Measurements from ENCODE around the gene UACA.

UACA gene

DNA sequence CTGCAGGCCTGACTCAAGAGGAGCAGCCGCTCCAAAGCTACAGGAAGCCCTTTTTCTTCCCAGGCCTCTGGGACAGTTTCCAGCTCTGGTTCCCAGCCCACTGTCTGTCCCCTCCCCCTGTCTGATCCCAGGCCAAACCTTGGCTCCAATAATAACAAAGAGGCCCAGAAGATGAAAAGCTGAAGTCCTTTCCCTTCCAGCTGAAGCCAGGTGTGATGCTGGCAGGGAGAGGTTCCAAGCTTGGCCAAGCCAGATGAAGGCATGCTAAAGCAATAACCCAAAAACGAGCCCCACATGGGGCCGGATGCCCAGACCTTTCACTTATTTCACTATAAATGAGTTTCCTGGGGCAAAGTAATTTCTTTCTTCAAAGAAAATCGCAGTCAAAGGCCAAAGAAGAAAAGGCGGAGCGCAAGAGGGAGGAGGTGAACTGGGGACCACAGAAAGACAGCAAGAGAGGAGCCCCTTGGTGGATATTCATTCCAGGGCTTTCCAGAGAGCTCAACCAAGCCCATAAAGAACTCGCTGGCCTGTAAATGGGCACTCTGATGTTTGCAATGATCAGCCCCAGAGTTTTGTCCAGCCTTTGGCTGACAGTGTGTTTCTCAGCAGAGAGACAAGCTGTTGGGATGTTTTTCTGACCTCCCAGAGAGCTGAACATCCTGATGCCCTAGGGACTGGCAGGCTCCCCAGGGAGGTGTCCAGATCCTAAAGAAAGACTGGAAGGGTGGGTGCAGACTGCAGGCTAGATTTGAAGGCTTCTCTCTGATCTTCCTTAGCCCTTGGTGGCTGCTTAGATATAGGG, 157.6 kb downstream of the UACA start:
- DNase-seq (ENCODE audit: insufficient read length, low spot score), result no peak
- no peak for FAIRE-seq

DNA sequence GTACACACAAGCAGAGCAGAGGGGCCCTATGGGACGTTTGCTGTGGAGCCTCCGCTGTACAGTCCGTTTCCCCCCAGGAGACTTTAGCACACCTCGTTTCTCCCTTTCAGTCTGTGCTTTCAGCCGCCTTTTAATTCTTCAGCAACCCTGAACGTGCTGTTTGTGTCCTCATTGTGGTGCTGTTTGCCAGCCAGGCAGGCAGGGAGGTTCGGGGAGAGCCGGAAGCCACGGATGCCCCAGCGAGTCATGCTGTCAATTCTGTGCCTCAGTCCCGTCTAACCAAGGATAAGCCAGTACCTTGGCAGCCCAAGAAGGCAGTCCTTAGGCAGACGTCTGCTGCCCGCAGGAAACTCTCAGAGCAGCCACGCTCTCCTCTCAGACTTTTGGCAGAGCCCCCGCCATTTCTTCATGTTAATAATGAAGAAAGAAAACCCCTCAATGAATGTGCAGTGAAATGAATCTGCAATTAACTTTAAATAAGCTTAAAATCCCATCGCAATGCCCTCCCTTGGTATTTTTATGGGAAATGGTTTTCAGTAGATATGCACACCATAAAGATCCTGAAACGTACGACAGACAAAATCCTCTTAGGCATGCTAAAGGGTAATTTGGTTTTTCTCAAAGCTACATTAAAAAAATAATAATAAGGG, 158.6 kb downstream of the UACA start:
- FAIRE-seq (no peak), DNase-seq (ENCODE audit: insufficient read length, low spot score) (no peak)
